ENCODE results near the gene MAP3K9.

GRCh38 chr14:70713096-70713495, 96.2 kb downstream of the MAP3K9 start:
- no peak for TF ChIP-seq POLR2A (IDR thresholded peaks at IDR 0.05)
- no peak for TF ChIP-seq CTCF (IDR thresholded peaks at IDR 0.05)

Data from lower leg skin (tissue), 3 donors.